ENCODE measurements around the gene POLA2.
A peak's percentile ranks its signal among the peaks of the same experiment; 100 is the strongest.

The POLA2 gene

GRCh38 chr11:65288706-65289536 lies 27.2 kb downstream of the POLA2 start:
- no peak for DNase-seq

DNA sequence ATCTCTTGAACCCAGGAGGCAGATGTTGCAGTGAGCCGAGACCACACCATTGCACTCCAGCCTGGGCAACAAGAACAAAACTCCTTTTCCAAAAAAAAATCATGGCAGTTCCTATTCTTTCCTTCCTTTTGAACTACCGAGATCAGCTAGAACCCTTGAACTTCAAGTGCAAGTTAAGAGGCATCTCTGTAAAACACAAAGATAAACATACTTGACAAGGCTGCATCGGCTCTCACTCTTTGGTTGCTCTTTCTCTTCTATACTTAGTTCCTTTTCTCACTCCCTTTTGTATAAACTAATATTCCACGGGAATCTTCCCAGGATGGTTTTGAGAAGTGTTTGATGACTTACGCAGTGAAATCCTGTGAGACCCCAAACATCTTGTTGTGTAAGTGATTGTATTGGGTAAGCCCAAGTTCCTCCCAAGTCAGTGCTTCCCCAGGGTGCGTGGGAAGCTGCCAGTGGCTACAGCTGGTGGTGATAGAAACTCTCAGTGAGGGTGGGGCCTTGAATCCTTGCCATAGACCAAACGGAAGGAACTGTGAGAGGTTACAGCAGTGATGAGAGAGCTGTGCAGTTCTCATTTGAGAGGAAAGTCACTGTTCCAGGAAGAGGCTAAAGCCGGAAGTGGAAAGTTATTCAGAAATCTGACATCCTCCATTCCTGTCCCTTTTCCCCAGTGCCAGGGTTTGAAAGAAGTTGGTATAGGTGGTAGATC lies 28.8 kb downstream of the POLA2 start:
- peak; percentile 98 for DNase-seq

- peak; percentile 75 for DNase-seq
These were observed 29.9 kb downstream of the POLA2 start for GRCh38 chr11:65291613-65292012.

DNA sequence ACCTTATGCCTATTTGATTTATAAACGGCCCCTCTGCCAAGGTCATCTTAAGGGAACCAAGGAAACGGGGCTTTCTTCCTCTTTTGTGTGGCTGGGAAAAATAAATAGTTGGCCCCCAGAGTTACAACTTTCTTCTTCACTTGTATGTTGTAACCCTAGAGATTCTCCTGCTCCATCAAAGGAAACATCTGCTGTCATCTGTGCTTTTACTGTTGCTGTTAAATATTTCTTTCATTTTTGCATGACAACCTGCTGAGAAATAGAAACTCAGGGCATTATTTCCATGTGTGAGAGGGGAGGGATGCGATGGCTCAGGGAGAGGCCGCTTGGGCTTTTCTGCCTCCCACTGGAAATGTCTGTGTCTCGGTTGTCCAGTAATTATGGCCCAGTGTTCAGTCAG lies 31.1 kb downstream of the POLA2 start:
- DNase-seq: no peak

DNA sequence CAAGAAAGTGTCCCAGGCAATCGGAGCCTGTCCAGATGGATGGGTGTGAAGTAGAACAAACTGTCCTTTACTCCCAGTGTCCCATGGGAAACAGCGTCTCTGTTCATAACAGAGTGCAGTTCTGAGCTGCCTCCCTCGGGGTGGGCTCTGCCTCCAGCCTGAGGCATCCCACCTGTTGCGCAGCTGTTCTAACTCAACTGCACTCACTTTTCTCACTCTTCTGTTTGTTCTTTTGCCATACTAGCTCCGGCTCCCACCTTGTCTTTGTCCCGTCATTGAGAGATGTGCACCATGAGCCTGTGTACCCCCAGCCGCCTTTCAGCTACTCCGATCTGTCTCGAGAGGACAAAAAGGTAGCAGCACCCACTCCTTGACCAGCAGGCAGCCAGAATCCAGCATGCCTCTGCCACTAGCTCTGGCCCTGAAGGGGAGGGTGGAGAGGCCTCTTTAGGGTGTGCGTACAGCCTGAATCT lies 32.2 kb downstream of the POLA2 start:
- DNase-seq: no peak

GRCh38 chr11:65295001-65295400 lies 33.2 kb downstream of the POLA2 start:
- no peak for DNase-seq

DNA sequence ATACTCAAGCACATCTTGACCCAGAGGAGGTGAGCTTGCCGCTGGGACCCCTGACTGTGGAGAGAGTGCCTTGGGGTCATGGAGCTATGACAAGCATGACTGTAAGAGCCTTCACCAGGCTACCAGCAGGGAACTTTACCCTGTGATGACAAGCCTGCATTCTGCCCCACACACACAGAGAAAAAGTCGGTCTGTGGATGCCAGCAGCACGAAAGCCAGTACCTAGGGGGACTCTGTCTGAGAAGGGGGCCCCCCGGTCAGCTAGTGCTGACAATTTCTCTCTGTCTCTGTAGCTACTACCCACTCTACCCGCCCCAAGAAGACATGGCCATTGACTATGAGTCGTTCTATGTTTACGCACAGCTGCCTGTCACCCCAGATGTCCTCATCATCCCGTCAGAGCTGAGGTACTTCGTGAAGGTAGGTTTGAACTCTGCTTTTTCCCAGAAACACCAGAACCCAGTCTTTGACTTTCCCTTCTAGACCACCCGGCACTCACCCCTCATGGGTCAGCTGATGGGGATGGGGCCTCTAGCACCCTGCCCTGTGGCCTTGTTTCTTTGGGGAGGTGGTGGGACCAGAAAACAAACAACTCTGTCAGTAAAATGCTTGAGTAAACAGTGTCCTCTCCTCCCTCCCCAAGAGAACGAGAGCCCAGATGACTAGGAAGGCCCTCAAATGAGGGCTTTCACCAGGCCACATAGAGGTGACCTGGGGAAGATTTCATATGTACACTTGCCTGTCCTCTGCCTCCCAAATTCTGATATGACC lies 34.0 kb downstream of the POLA2 start:
- no peak for DNase-seq

- no peak for DNase-seq
These were observed 35.4 kb downstream of the POLA2 start for GRCh38 chr11:65297026-65297672.

DNA sequence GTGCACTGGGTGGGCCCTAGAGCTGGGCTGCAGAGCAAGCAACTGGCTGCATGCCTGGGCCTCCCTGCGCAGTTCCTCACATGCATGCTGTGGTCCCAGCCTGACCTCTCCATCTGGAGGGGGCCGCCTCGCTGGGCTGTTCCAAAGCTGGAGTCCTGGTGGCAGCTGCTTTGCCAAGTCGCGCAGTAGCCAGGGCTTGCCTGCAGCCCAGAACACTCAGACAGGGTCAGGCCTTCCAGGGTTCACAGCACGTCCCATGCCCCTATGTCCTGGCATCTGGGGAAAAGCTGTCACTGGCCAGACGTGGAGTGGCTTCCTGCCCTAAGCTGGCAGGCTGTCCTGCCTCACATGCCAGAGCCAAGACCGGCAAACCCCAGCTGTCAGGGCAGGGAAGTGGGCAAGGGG lies 36.4 kb downstream of the POLA2 start:
- DNase-seq: no peak

GRCh38 chr11:65298655-65299179 lies 37.0 kb downstream of the POLA2 start:
- DNase-seq: no peak

GRCh38 chr11:65300621-65301275 lies 39.0 kb downstream of the POLA2 start:
- no peak for DNase-seq

GRCh38 chr11:65301491-65302329 lies 39.9 kb downstream of the POLA2 start:
- peak; percentile 67 for DNase-seq

DNA sequence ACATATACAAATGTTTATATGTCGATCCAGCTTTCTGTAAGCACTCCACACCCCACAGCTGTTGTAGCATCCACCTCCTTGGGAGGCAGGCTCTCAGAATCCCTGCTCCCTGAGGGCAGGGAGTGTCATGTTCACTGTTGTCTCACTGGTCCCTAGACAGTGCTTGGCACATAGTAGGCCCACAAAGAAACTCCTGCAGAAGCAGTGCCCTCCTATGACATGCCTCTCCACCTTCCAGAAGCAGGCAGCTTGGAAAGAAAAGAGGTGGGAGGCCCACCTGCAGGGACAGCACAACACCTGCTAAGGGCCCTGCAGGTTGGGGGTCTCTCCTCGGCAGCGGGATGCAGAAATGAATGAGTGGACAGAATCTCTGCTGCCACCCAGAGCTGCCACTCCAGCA lies 41.8 kb downstream of the POLA2 start:
- DNase-seq: no peak

DNA sequence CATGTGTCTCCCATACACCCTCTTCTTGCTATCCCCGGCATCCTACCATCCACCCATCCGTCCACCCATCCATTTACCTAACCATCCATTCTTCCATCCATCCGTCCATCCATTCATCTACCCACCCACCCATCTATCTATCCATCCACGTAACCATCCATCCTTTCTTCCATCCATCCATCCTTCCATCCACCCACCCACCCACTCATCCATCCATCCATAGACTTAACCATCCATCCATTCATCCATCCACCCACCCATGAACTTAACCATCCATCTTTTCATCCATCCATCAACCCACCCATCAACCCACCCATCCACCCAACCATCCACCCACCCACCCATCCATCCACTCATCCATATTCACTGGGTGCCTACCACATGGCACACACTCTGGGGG lies 42.3 kb downstream of the POLA2 start:
- no peak for DNase-seq

GRCh38 chr11:65304613-65305012 lies 42.9 kb downstream of the POLA2 start:
- DNase-seq: no peak

DNA sequence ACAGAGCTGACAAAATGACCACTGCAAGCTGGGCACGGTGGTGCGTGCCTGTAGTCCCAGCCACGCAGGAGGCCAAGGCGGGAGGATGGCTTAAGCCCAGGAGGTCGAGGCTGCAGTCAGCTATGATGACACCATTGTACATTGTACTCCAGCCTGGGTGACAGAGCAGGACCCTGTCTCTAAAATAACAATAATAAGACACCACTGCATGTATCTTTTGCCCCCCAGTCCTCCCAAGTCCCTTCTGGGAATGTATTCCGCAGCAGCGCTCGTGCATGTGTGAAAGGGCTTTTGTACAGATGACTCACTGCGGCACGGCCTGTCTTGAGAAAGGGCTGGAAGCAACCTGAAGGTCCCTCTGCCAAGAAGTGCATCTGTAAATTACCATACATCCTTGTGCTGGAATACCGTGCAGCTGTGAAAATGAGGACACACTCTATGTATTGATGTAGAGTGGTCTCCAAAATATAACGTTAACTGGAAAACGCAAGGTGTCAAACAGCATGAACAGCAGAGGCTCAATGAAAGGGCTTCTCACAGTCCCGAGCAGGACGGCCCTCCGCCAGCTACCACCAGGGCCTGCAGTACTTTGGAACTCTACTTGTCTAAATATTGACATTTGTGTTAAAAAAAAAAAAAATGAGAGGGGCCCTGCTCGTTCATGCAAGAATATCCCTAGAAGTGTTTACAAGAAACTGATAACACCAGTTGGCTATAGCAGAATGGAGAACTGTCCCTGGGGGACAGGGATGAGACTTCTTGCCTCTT lies 43.9 kb downstream of the POLA2 start:
- no peak for DNase-seq

GRCh38 chr11:65307298-65308229 lies 45.8 kb downstream of the POLA2 start:
- DNase-seq: no peak

DNA sequence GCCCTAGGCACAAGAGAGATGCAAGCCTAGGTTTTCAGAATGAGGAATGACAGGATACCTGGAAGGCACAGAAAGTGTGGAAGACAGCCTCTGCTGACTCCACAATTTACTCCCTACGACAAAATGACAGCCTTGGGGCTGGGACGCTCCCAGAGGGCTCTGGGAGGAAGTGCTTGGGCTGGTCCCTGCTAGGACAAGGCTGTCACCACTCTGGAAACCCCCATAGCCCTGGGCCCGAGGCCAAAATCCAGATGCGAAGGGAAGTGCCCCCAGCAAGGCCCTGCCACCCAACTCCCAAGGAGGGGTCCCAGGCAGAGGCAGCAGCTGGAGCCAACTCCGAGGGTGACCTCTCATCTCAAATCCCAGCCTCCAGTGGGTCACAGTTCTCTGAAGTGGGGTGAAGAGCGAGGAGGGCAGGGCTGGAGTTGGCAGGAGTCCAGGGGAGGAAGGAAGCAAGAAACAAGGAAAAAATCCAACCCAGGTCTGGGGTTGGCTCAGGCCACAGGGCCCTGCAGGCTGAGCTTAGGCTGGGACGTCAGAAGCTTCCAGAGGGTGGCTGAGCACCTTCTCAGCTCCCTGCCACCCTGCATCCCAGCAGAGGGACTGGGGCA lies 46.6 kb downstream of the POLA2 start:
- peak; percentile 36 for DNase-seq

- no peak for DNase-seq
These were observed 47.2 kb downstream of the POLA2 start for GRCh38 chr11:65309006-65309405.
